ENCODE results near the gene BCAS3.
"Not testable (repeated sequence)": the region's sequence is repeated elsewhere in the genome, so short reads cannot be mapped to it uniquely, and the experiment has no call there.

The BCAS3 gene

DNA sequence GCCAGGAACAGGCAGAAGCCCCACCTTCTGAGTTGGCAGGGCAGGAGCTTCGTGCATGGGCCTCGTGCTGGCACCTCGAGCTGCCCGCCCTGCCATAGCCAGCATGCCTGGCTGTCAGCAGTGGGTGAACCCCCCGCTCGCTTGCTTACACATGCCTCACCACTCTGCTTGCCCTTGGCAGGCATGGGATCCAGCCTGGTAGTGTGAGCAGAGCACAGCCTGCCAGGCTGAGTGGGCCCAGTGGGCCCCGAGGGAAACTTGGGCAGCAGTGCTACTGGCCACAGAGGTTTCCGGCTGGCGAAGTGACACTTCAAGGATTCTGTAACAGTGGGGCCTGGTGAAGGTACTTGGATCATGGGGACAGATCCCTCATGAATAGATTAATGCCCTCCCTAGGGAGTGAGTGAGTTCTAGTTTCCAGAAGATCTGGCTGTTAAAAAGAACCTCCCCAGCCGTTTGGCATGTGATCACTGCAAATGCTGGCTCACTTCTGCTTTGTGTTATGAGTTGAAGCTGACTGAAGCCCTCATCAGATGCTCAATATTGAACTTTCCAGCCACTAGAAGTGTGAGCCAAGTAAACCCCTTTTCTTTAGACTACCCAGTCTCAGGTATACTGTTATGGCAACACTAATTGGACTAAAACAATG, 114.7 kb downstream of the BCAS3 start:
- no peak for DNase-seq (ENCODE audit: low read depth in 2 of 2)

- no peak for DNase-seq (ENCODE audit: low read depth in 2 of 2)
Observed at GRCh38 chr17:60798576-60798975, 120.9 kb downstream of the BCAS3 start.

- DNase-seq (ENCODE audit: low read depth in 2 of 2), result no peak
Observed at GRCh38 chr17:60802377-60802776, 124.7 kb downstream of the BCAS3 start.

- DNase-seq (ENCODE audit: low read depth in 2 of 2), result no peak
Observed at GRCh38 chr17:60803059-60803458, 125.4 kb downstream of the BCAS3 start.

- no peak for DNase-seq (ENCODE audit: low read depth in 2 of 2)
Observed at GRCh38 chr17:60804831-60805230, 127.2 kb downstream of the BCAS3 start.

- DNase-seq (ENCODE audit: low read depth in 2 of 2), result no peak
Observed at GRCh38 chr17:60809421-60809820, 131.8 kb downstream of the BCAS3 start.

- DNase-seq (ENCODE audit: low read depth in 2 of 2), result not testable (repeated sequence)
Observed at GRCh38 chr17:60814941-60815340, 137.3 kb downstream of the BCAS3 start.

DNA sequence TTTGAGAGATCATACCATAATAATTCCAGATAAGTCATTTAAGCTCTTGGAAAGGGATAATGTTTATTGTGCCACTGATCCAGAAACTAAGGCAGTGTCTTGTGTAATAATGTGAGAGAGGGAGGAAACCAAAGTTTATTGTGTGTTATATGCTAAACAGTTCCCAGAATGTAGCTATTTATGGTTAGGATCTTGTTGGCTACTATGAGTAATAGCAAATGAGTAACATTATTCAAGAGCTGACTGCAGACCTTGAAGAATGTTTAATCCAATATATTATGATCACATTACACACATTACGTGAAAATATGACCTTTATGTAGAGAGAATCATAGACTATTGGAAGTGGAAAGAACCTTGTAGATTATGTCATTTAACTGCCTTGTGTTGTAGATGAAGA, 139.5 kb downstream of the BCAS3 start:
- no peak for DNase-seq (ENCODE audit: low read depth in 2 of 2)

GRCh38 chr17:60819447-60820130, 141.9 kb downstream of the BCAS3 start:
- DNase-seq (ENCODE audit: low read depth in 2 of 2), result no peak

DNA sequence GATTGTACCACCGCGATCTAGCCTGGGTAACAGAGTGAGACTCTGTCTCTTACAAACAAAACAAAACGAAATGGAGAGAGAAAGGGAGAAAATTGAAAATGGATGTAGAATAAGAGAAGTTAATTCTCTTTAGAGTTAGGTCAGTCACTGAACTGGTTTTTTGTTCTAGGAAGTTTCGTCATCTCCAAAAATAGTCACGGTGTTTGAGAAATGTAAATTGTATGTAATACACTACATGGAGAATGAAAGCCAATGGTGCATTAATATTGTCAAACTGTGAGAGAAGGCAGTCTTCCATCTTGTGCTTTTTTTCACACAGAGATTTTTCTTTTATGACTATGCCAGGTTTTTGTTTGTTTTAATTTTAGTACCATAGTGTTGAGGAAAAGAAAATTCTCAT, 145.9 kb downstream of the BCAS3 start:
- DNase-seq (ENCODE audit: low read depth in 2 of 2), result no peak

- no peak for DNase-seq (ENCODE audit: low read depth in 2 of 2)
Observed at GRCh38 chr17:60825351-60825750, 147.7 kb downstream of the BCAS3 start.

GRCh38 chr17:60827943-60828342, 150.3 kb downstream of the BCAS3 start:
- no peak for DNase-seq (ENCODE audit: low read depth in 2 of 2)

- DNase-seq (ENCODE audit: low read depth in 2 of 2), result no peak
Observed at GRCh38 chr17:60832151-60832585, 154.5 kb downstream of the BCAS3 start.

- DNase-seq (ENCODE audit: low read depth in 2 of 2), result no peak
Observed at GRCh38 chr17:60832631-60833030, 155.0 kb downstream of the BCAS3 start.

DNA sequence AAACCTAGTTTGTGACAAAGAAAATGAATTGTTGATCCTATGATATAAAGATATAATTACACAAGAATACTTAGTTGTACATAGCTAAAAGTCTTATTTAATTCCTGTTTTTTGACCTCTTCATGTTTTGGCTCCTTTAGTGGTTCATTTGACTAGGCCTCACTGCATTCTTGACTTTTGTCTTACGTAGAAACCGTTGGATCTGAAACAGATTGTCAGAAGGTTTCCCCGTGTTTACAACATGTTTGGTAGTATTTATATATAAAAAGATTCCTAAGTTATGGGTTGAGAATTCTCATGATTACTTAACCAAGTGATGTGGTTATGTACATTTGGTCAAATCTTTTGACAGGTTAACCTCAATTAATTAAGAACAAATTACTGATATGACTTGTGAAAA, 162.8 kb downstream of the BCAS3 start:
- no peak for DNase-seq (ENCODE audit: low read depth in 2 of 2)

GRCh38 chr17:60845012-60845411, 167.4 kb downstream of the BCAS3 start:
- no peak for DNase-seq (ENCODE audit: low read depth in 2 of 2)

DNA sequence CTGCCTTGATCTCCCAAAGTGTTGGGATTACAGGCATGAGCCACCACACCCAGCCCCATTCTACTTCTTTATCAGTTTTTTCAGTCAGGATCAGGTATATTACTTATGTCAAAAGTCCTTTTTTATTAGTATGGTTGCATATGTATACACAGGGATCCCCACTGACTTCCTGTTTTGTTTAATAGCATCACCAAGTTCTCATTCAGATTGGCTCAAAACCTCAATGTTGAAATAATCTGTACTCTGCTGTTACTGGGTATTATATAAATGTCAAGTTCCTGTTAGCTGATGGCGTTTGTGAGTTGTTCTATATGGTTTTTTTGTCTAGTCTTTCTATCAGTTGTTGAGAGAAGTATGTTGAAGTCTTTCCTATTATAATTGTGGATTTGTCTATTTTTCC, 168.5 kb downstream of the BCAS3 start:
- no peak for DNase-seq (ENCODE audit: low read depth in 2 of 2)

DNA sequence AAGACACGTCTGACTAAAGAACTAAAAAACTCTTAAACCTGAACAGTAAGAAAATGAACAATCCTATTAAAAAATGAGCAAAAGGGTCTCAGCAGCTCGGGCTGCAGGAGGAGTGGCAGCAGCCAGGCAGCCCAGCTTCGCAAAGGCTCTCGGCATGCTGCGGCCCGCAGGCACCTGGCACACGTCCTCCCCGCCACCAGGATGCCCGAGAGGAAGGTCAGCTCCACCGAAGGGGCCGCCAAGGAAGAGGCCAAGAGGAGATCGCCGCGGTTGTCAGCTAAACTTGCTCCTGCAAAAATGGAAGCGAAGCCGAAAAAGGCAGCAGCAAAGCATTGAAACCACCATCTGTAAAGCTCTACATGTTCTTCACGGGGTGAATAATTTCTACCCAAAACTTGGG, 173.5 kb downstream of the BCAS3 start:
- no peak for DNase-seq (ENCODE audit: low read depth in 2 of 2)

GRCh38 chr17:60857556-60858080, 180.0 kb downstream of the BCAS3 start:
- DNase-seq (ENCODE audit: low read depth in 2 of 2), result no peak

GRCh38 chr17:60862482-60862881, 184.8 kb downstream of the BCAS3 start:
- no peak for DNase-seq (ENCODE audit: low read depth in 2 of 2)

- DNase-seq (ENCODE audit: low read depth in 2 of 2), result no peak
Observed at GRCh38 chr17:60863892-60864707, 186.4 kb downstream of the BCAS3 start.

GRCh38 chr17:60864708-60865005, 187.0 kb downstream of the BCAS3 start:
- no peak for DNase-seq (ENCODE audit: low read depth in 2 of 2)

DNA sequence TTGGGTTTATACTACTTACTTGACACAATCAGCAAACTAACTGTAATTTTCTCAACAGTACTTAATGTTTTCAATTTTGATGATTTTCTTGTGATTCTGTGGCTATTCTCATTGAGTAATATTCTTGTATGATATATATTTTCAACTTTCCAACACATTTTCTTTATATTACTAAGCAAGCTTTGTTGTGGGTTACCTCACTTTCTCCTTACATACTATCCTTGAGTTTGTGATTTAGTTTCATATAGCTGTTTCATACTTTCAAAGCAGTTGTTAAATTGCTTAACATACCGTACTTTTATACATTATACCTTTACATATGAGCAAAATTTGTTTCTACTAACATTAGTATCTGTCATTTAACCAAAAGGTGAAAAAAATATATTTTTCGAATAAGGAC, 197.1 kb downstream of the BCAS3 start:
- DNase-seq (ENCODE audit: low read depth in 2 of 2), result no peak

Data from stimulated activated CD4-positive, alpha-beta T cell treated with anti-CD3 and anti-CD28 coated beads, Interleukin-15, amount 100 ng/mL, for 48 hours (primary cell).